KBM-7 (cell line): ENCODE data around the gene CLEC4G.

ENCODE experiments used
- DNase-seq: peaks from one replicate; pipeline ENCODE4 v3.0.0-alpha.2; 2015
- in situ Hi-C: fragments of 300-500 bp; cut with MboI; formaldehyde crosslinking; loops from 2 replicates; pipeline ENCODE4 v1.14.3; 2020; ENCODE audit warnings: low sequenced_read_pairs, low pct_unique_long_range_greater_than_20kb, mixed read lengths

CLEC4G gene

GRCh38 chr19:7731615-7732014 lies 295 bp downstream of the CLEC4G start:
- in situ Hi-C loops: no loop called here
- DNase-seq: no peak

DNA sequence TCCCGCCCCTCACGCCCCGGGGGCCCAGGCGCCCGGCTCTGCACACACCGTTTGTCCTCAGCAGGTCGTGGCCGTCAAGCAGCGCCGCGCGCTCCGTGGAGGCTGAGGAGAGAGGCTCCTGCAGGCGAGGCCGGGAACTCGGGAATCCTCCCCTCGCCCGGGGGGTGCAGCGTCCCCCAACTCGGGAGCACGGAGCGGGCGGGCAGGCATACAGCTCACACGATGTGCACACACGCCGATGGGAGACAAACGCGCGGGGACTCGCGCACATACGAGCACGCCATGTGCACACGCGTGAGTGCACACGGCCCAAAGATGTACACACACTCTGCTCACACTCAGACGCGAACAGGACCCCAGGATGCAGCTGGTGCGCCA lies 703 bp downstream of the CLEC4G start:
- no peak for DNase-seq
- in situ Hi-C loops: no loop called here

DNA sequence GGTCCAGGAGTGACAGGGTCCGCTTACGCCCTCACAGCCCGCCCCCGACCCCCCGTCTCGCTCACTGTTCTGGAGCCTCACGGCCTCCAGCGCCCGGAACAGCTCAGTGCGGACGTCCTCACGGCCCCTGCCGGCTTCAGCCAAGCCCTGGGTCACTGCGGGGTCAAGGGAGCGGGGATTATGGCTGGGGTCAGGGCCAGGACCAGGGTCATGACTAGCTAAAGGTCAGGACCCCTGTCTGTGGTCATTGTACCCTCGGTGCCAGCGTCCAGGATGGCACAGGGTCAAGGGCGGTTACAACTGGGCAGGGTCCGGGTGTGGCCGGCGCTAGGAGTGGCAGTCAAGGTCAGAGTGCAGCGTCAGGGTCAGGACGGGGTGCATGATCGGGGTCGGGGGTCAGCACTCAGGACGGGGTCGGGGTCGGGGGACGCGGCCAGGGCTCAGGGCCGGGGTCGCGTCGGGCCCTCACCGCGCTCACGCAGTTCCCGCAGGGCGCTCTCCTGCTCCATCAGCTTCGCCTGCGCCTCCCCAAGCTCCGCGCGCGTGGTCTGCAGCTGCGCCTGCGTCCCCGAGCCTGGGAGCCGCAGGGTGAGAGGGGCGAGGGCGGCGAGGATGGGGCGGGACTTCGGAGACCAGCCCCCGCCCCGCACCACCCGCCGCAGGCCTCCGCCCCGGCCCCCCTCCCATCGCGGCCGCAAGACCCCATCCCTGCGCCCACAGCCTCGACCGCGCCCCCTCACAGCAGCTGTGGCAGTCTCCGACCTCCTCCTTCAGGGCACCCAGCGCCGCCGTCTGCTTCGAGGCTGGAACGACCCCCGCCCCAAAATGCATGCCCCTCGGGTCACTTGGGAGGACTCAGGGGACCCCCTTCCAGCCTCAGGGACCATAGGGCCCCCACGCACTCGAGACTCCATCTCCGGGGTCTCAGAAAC lies 1.4 kb downstream of the CLEC4G start:
- in situ Hi-C loops: no loop called here
- DNase-seq: no peak

- in situ Hi-C loops: no loop called here
- no peak for DNase-seq
Measured at GRCh38 chr19:7729831-7730285, 2.1 kb downstream of the CLEC4G start.

- in situ Hi-C loops: no loop called here
- no peak for DNase-seq
Measured at GRCh38 chr19:7729211-7729610, 2.7 kb downstream of the CLEC4G start.

DNA sequence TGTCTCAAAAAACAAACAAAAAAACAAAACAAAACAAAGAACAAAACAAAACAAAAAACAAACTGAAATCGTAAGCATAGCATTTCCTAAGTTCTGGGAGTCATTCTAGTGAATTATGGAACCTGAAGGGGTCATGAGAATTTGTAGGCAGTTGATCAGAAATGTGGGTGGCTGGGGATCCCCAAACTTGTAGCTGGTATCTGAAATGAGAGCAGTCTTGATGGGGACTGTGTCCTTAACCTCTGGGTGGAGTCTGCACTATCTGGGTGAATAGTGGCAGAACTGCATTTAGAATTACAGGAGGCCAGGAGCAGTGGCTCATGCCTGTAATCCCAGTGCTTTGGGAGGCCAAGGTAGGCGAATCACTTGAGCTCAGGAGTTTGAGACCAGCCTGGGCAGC lies 6.1 kb downstream of the CLEC4G start:
- in situ Hi-C loops: no loop called here
- DNase-seq: no peak

DNA sequence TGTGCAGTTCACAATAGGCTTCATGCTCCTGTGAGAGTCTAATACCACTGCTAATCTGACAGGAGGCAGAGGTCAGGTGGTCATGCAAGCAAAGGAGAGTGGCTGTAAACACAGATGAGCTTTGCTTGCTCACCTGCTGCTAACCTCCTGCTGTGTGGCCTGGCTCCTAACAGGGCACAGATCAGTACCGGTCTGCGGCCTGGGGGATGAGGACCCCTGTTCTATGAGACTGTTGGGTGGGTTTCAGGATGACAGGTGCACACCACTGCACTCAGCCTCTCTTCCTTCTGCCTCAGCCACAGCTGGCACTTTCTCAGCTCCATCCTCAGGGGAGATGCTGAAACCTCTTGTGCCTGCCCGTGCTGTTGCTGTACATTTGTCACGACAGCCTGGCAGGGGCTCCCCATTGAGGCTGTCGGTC lies 9.7 kb downstream of the CLEC4G start:
- no peak for DNase-seq
- in situ Hi-C loops: no loop called here

- in situ Hi-C loops: no loop called here
- DNase-seq: no peak
Measured at GRCh38 chr19:7720351-7720750, 11.6 kb downstream of the CLEC4G start.

DNA sequence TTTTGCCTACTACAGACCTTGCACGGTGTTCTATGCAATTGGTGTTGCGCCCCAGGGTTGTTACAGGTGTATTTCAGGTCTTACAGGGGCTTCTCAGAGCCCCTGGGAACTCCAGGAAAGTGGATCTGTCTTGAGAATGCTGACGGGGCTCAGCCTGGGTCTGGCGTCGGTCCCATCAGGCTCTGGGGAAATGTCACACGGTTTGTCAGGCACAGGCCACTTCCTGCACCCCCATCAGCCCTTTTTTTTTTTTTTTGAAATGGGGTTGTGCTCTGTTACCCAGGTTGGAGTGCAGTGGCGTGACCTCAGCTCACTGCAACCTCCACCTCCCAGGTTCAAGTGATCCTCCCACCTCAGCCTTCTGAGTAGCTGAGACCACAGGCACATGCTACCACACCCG lies 13.2 kb downstream of the CLEC4G start:
- in situ Hi-C loops: no loop called here
- DNase-seq: no peak

GRCh38 chr19:7716762-7717161 lies 15.1 kb downstream of the CLEC4G start:
- DNase-seq: no peak
- in situ Hi-C loops: no loop called here

- in situ Hi-C loops: no loop called here
- no peak for DNase-seq
Measured at GRCh38 chr19:7715671-7716070, 16.2 kb downstream of the CLEC4G start.

DNA sequence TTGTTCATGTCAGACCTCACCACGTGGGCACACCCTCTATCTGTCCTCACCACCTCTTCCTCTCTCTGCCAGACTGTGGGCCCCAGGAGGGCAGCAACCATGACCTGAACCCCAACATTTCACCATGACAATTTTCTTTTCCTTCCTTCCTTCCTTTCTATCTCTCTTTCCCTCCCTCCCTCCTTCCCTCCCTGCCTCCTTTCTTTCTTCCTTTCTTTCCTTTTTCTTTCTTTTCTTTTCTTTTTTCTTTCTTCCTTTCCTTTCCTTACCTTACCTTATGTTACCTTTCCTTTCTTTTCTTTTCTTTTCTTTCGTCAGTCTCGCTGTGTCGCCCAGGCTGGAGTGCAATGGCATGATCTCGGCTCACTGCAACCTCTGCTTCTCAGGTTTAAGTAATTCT lies 21.3 kb downstream of the CLEC4G start:
- no peak for DNase-seq
- in situ Hi-C loops: no loop called here

- DNase-seq: no peak
- in situ Hi-C loops: no loop called here
Measured at GRCh38 chr19:7709932-7710460, 21.9 kb downstream of the CLEC4G start.

- in situ Hi-C loops: no loop called here
- DNase-seq: no peak
Measured at GRCh38 chr19:7706955-7707456, 24.9 kb downstream of the CLEC4G start.

DNA sequence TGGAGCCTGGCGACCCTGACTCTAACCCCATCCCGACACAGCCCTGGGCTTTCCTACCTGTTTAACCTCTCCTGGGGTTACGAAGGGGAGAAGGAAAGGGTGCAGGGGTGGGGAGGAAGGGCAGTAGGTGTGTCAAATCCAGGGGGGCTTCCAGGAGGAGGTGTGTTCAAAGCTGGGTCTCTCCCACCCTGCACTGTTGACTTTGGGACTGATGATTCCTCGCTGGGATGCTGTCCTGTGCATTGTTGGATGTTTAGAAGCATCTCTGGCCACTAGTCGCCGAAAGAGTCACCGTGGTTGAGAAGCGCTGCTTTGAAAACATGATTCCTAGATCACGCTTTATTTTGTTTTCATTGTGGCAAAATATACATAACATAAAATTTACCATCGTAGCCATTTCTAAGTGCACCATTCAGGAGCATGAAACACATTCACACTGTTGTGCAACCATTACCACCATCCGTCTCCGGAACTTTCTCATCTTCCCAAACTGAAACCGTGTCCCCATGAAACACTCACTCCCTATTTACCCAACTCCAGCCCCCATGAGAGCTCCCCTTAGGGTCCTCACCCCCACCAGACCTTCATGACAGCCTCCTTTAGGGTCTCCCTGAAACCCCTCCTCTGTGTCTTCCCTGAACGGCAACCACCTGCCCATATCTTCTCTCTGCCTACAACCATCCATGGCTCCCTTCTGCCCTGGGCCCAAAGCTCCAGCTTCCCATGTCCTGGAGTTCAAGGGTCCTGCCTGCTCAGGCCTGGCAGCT lies 25.5 kb downstream of the CLEC4G start:
- DNase-seq: no peak

DNA sequence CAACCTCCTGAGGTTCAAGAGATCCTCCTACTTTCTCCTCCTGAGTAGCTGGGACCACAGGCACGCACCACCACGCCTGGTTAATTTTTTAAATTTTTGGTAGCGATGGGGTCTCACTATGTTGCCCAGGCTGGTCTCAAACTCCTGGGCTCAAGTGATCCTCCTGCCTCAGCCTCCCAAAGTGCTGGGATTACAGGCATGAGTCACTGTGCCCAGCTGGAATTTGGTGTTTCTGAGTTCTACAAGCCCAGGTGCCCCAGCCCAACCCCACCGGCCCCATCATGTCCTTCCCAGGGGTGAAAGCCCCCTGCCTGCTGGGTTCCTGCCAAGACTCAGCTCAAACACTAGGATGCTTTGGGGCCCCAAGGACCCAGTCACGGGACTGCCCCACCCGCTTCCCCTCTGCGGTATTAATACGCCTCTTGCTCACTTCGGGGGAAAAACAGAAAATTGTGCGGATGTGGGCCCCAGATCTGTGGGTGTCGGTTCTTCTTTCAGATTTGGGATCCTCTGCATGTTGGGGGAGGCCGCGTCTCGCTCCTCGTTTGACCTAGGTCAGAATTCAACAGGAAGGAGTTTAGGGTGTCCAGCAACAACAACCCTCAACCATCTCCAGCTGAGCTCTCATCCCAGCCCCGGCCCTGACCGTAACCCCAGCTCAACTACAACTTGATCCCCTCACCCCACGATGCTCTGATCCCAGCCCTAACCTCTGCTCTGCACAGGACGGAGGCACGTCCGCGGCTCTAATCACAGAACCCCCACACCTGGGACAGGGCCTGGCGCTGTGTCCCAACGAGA lies 26.3 kb downstream of the CLEC4G start:
- in situ Hi-C loops: no loop called here
- peak; percentile 25 for DNase-seq

More for the DNA sequence above, 25.5 kb downstream of the CLEC4G start:
- in situ Hi-C loops: no loop called here

- in situ Hi-C loops: no loop called here
- no peak for DNase-seq
Measured at GRCh38 chr19:7704280-7705060, 27.4 kb downstream of the CLEC4G start.

DNA sequence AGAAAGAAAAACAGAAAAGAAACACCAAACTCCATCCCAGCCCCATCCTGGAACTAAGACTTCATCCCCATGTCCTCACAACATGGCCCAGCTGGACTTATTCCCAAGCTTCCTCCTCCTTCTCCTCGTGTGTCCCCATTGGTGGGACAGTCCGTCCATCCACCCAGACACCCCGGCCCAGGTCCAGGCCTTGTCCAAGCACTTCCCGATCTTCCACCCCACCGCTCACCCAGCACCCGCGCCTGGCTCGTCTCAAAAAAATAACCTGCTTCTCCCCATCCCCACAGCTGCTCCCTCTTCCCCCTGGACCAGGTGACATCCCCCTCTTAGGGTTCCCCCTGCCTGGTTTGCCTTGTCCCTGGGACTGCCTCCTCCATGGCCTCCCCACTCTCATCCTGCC lies 28.6 kb downstream of the CLEC4G start:
- no peak for DNase-seq
- in situ Hi-C loops: no loop called here
